ENCODE results near the gene ANO9. TPM values are rescaled to one million over a fixed set of nuclear protein-coding genes. Genes with fewer than 3 reads are reported as not detected.
"Not testable (repeated sequence)": the region's sequence is repeated elsewhere in the genome, so short reads cannot be mapped to it uniquely, and the experiment has no call there.

Gene ANO9
- total and polyA plus RNA-seq, 2 experiments from 2014 or later: 9.0 to 10.2 TPM

DNA sequence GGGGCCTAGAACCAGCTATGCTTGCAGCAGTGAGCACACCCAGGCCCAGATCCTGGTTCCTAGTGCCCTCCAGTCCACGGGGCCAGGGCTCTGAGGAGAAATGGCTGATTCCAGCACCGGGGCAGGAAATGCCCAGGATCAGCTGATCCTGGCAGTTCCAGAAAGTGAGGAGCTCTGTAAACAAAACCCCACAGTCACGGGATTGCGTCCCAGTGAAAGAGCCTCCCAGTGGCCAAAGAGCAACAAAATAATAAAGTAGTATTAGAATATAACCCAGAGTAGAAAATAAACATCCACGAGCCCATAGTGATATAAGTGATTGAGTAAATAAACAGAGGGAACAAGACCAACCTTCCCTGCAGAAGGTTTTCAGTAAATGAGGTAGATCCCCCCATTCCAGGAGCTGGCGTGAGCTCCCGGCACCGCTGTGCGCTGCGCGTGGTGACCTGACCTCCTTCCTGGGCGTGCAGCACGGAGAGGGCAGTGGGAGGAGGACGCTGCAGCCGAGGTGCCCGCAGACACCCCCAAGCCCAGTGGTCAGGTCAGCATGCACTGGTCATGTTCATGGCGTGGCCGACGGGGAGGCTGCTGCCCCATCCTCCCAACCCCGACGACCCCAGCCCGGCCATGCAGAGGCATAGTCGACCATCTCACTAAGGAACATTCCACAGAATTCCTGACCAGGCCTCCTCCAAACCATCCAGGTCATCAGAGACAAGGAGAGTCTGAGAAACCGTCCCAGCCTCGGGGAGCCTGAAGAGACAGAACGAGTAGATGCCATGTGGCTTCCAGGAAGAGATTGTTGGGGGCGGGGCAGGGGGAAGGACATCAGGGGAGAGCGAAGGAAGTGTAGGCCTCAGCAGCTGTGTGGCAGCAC, 28.1 kb upstream of the ANO9 start:
- Mint-ChIP-seq H3K27me3 (ENCODE audit: insufficient read depth, low read depth, poor library complexity) (peaks cover 10% of the 10 kb centered on the region), H3K36me3 (ENCODE audit: low read depth) (peaks cover 11% of the 10 kb centered on the region), H3K27ac (peak overlapping the region; percentile 88), H3K4me1 (peaks cover 31% of the 10 kb centered on the region), H3K9me3 (no peaks in the 10 kb centered on the region), H3K4me3 (peak overlapping the region; percentile 25; the same call in 1 of the 3 replicates)
- Histone ChIP-seq H3K36me3 (ENCODE audit: insufficient read depth) (no peaks in the 10 kb centered on the region), H3K4me1 (ENCODE audit: insufficient read depth) (peaks cover 13% of the 10 kb centered on the region), H3K79me2 (replicated peaks; ENCODE audit: insufficient read depth) (peaks cover 33% of the 10 kb centered on the region), H3K4me2 (0 out of 2 replicates have a peak overlapping the region, but pooled peaks have one; percentile 38), H3K27me3 (ENCODE audit: insufficient read depth) (no peaks in the 10 kb centered on the region), H3F3A (replicated peaks; ENCODE audit: low read depth) (peaks cover 5% of the 10 kb centered on the region), H4K20me1 (replicated peaks; ENCODE audit: insufficient read depth) (no peaks in the 10 kb centered on the region; the same call in none of the 2 replicates), H3K4me3 (no peak overlapping the region), H3K9me2 (ENCODE audit: insufficient read depth) (no peaks in the 10 kb centered on the region), H2AFZ (no peak overlapping the region), H3K27ac (ENCODE audit: low read depth) (peak overlapping the region; percentile 68; the same call in 1 of the 2 replicates)
- no peak for TF ChIP-seq EZH2phosphoT487 (IDR thresholded peaks at IDR 0.05; ENCODE audit: unreplicated experiment)
- TF ChIP-seq JUNB (IDR thresholded peaks at IDR 0.05; ENCODE audit: unreplicated experiment): no peak
- DNase-seq (ENCODE audit: low spot score) (no peak), ATAC-seq (no peak)

- not testable (repeated sequence) for H3K9me2 ChIP-seq (ENCODE audit: insufficient read depth); H3K27me3 Mint-ChIP-seq (ENCODE audit: insufficient read depth, low read depth, poor library complexity); H3K36me3 ChIP-seq (ENCODE audit: insufficient read depth); DNase-seq (ENCODE audit: low spot score); H3K9me3 Mint-ChIP-seq; ATAC-seq; H2AFZ ChIP-seq; H3K4me3 ChIP-seq; H3K27me3 ChIP-seq (ENCODE audit: insufficient read depth); H3K4me2 ChIP-seq; H4K20me1 ChIP-seq (replicated peaks; ENCODE audit: insufficient read depth); H3F3A ChIP-seq (replicated peaks; ENCODE audit: low read depth)
- Mint-ChIP-seq H3K4me1 (peaks cover 31% of the 10 kb centered on the region), H3K4me3 (peak overlapping the region; percentile 25; the same call in 1 of the 3 replicates), H3K36me3 (ENCODE audit: low read depth) (peaks cover 11% of the 10 kb centered on the region), H3K27ac (peak overlapping the region; percentile 88)
- Histone ChIP-seq H3K79me2 (replicated peaks; ENCODE audit: insufficient read depth) (peaks cover 28% of the 10 kb centered on the region), H3K27ac (ENCODE audit: low read depth) (peak overlapping the region; percentile 68; the same call in 1 of the 2 replicates), H3K4me1 (ENCODE audit: insufficient read depth) (peaks cover 13% of the 10 kb centered on the region)
These were observed 27.3 kb upstream of the ANO9 start for GRCh38 chr11:469026-469683.

DNA sequence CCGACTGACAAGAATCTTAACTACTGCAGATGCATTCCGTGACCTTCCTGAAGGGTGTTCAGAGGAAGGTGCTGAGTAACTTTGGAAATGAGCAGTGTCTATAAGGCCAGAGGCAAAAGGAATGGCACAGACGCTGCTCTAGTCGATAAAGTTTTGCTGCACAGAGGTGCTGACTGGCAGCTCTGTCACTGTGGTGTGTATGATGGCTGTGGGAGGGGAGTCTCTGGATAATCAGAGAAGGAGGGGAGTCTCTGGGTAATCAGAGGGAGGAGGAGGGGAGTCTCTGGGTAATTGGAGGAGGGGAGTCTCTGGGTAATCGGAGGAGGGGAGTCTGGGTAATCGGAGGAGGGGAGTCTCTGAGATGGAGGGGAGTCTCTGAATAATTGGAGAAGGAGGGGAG, 26.7 kb upstream of the ANO9 start:
- Histone ChIP-seq H3F3A (replicated peaks; ENCODE audit: low read depth) (no peaks in the 10 kb centered on the region), H3K36me3 (ENCODE audit: insufficient read depth) (no peaks in the 10 kb centered on the region), H3K9me2 (ENCODE audit: insufficient read depth) (no peaks in the 10 kb centered on the region), H3K4me1 (ENCODE audit: insufficient read depth) (peaks cover 13% of the 10 kb centered on the region), H3K4me3 (no peak overlapping the region), H2AFZ (no peak overlapping the region), H4K20me1 (replicated peaks; ENCODE audit: insufficient read depth) (no peaks in the 10 kb centered on the region; the same call in none of the 2 replicates), H3K27me3 (ENCODE audit: insufficient read depth) (no peaks in the 10 kb centered on the region), H3K4me2 (no peak overlapping the region), H3K79me2 (replicated peaks; ENCODE audit: insufficient read depth) (peaks cover 30% of the 10 kb centered on the region), H3K27ac (ENCODE audit: low read depth) (peak overlapping the region; percentile 80)
- peaks cover 11% of the 10 kb centered on the region for H3K36me3 Mint-ChIP-seq (ENCODE audit: low read depth)
- no peaks in the 10 kb centered on the region for H3K9me3 Mint-ChIP-seq
- peak overlapping the region; percentile 72 for H3K27ac Mint-ChIP-seq
- peaks cover 31% of the 10 kb centered on the region for H3K4me1 Mint-ChIP-seq
- peak overlapping the region; percentile 23; the same call in 1 of the 3 replicates for H3K4me3 Mint-ChIP-seq
- DNase-seq (ENCODE audit: low spot score) (peak; percentile 47), ATAC-seq (no peak; the same call in 2 of the 3 replicates)
- H3K27me3 Mint-ChIP-seq (ENCODE audit: insufficient read depth, low read depth, poor library complexity): peaks cover 7% of the 10 kb centered on the region
- TF ChIP-seq, protein P1, sequence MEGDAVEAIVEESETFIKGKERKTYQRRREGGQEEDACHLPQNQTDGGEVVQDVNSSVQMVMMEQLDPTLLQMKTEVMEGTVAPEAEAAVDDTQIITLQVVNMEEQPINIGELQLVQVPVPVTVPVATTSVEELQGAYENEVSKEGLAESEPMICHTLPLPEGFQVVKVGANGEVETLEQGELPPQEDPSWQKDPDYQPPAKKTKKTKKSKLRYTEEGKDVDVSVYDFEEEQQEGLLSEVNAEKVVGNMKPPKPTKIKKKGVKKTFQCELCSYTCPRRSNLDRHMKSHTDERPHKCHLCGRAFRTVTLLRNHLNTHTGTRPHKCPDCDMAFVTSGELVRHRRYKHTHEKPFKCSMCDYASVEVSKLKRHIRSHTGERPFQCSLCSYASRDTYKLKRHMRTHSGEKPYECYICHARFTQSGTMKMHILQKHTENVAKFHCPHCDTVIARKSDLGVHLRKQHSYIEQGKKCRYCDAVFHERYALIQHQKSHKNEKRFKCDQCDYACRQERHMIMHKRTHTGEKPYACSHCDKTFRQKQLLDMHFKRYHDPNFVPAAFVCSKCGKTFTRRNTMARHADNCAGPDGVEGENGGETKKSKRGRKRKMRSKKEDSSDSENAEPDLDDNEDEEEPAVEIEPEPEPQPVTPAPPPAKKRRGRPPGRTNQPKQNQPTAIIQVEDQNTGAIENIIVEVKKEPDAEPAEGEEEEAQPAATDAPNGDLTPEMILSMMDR (conservative IDR thresholded peaks at IDR 0.05; ENCODE audit: low read depth in 2 of 2): no peak
- TF ChIP-seq POLR2AphosphoS5 (IDR thresholded peaks at IDR 0.05; ENCODE audit: low read depth) (no peak), JUNB (IDR thresholded peaks at IDR 0.05; ENCODE audit: unreplicated experiment) (no peak), STAT1 (IDR thresholded peaks at IDR 0.05; ENCODE audit: unreplicated experiment) (no peak), ZNF462 (CRISPR knock-in tag; IDR thresholded peaks at IDR 0.05) (no peak)
